GM18505 (cell line): ENCODE data around the gene GMEB1.
"Not testable (repeated sequence)": the region's sequence is repeated elsewhere in the genome, so short reads cannot be mapped to it uniquely, and the experiment has no call there.

ENCODE experiments used
- ATAC-seq: cut with Tn5 transposase; IDR thresholded peaks from one replicate; pipeline ENCODE4 v1.9.1; 2021; ENCODE audit not compliant: unreplicated experiment
- POLR2A ChIP-seq: IDR thresholded peaks from 4 replicates; pipeline ENCODE4 v1.6.1; 2011; ENCODE audit warnings: borderline replicate concordance; ENCODE audit not compliant: insufficient read depth, insufficient read length; ENCODE audit errors: extremely low read depth

Gene GMEB1, protein sequence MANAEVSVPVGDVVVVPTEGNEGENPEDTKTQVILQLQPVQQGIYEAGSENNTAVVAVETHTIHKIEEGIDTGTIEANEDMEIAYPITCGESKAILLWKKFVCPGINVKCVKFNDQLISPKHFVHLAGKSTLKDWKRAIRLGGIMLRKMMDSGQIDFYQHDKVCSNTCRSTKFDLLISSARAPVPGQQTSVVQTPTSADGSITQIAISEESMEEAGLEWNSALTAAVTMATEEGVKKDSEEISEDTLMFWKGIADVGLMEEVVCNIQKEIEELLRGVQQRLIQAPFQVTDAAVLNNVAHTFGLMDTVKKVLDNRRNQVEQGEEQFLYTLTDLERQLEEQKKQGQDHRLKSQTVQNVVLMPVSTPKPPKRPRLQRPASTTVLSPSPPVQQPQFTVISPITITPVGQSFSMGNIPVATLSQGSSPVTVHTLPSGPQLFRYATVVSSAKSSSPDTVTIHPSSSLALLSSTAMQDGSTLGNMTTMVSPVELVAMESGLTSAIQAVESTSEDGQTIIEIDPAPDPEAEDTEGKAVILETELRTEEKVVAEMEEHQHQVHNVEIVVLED

GRCh38 chr1:28668191-28668955, at the start of gene GMEB1:
TSS of gene GMEB1 (plus strand) at chr1:28668784. CDS start at chr1:28683613, 14,829 bp downstream.
- ATAC-seq = peak; percentile 80
- TF ChIP-seq POLR2A = no peak

- no peak for TF ChIP-seq POLR2A
- no peak for ATAC-seq
Observed at GRCh38 chr1:28631713-28632112, 36.9 kb upstream of the GMEB1 start.

DNA sequence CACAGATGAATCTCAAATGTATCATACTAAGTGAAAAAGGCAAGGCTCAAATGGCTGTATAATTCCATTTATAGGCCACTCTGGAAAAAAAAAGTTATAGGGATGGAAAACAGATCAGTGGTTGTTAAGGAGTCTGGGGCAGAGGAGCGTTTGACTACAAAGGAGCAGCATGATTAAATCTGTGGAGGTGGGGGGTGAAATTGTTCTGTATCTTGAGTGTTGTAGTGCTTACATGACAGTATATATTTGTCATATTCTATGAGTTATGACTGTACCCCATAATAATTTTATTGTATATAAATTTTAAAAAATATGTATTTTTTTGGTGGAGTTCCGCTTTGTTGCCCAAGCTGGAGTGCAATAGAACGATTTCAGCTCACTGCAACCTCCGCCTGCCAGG, 36.0 kb upstream of the GMEB1 start:
- TF ChIP-seq POLR2A = no peak
- no peak for ATAC-seq

DNA sequence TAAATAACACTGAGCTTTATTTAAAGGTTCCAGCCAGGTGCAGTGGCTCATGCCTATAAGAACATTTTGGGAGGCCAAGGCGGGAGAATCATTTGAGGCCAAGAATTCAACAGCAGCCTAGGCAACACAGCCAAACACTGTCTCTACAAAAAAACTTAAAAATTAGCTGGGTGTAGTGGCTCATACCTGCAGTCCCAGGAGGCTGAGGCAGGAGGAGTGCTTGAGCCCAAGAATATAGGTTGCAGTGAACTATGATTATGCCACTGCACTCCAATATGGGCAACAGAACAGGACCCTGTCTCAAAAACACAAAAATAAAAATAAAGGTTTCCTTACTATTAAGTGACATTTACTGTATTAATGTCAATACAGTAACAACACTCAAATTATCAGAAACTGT, 27.8 kb upstream of the GMEB1 start:
- no peak for TF ChIP-seq POLR2A
- ATAC-seq = no peak

DNA sequence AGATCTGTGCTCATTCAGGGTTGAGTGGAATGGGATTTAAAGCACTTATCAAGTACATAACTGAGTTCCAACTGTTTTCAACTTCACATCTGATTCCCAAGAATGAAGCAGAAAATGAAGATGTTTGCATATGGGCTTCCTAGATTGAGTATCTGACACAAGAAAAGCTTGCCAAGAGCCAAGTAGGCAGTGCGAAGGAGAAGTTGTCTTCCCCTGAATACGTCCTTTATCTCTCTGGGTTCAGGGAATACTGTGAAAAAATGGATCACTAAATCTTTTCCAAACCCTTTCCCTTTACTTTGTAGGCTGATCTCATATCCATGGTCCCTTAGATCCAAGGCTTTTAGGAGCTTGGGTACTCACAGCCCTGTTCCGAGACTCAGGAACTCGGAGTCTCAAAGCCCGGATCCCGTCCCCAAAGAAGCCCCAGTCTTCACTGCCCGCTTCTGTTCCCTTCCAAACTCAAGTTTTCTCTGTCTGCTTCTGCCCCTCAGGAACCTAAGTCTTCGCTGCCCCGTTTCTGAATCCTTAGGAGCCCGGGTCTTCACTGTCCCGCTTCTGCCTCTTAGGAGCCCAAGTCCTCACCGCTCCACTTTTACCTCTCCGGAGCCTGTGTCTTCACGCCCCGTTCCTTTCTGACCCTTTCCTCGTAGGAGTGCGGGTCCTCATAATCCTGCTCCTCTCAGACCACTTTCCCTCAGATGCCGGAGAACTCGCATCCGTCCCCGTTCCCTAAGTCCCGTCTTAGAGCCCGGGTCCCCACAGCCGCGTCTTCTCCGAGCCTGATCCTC, 26.3 kb upstream of the GMEB1 start:
- no peak for TF ChIP-seq POLR2A

DNA sequence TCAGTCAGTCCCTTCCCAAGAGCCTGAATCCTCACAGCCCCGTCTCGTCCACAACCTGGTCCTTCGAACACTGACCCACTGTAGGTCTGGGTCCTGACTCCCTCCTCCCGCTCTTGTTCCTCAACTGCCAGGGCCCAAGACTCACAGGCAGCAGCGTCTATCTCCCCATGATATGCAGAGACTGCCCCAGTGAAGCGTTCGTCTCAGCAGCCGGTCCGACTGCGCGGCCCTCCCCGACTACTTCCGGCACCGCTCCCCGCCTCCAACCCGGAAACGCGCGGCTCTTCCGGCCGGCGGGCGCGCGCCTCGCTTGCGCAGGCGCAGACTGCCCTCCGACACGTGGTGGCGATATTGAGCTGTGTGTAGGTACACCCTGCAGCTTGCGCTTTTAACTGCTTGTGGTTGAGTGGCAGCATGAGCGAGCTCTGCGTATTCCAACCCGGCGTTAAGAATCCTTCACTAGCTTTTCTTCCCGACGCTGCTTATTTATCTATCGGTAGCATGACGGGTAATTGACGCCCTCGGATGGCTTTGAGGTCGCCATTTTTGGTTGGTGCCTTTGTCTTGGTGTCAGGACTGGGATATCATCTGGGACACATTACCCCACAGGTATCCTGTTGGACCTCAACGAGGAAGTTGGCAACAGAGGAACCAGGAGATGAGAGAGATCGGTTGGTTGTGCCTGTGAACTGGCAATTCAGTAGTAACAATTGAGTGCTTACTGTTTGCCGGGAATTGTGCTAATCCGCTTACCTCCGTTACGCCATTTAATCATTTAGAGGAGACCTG, 25.5 kb upstream of the GMEB1 start, which contains the start of gene TAF12:
Gene TAF12, minus strand, starts transcription at position 221 of the 789 bp plus-strand sequence. CDS start 20,986 bp downstream, outside the sequence.
- ATAC-seq = peak; percentile 77
- TF ChIP-seq POLR2A = peak; percentile 100

More for the DNA sequence above, 26.3 kb upstream of the GMEB1 start:
- ATAC-seq = peak; percentile 2

DNA sequence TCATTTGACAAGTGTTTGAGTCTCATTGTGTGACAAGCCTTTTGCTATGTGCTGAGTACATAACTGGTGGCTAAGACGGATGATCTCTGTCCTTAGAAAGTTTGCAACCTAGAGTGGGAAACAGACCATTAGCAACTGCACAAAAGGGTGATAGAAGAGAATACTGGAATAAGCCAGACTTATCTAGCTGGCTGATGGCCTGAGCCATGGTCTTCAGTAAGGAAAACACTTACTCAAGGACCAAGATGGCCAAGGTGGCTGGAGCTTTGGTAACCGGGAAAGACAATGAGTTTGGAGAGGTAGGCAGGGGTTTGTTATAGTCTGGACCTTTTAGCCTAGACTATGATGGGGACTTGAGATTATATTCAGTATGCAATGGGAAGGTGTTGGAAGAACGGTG, 24.1 kb upstream of the GMEB1 start:
- no peak for TF ChIP-seq POLR2A
- ATAC-seq = no peak

- not testable (repeated sequence) for ATAC-seq
Observed at GRCh38 chr1:28645406-28645805, 23.2 kb upstream of the GMEB1 start.

DNA sequence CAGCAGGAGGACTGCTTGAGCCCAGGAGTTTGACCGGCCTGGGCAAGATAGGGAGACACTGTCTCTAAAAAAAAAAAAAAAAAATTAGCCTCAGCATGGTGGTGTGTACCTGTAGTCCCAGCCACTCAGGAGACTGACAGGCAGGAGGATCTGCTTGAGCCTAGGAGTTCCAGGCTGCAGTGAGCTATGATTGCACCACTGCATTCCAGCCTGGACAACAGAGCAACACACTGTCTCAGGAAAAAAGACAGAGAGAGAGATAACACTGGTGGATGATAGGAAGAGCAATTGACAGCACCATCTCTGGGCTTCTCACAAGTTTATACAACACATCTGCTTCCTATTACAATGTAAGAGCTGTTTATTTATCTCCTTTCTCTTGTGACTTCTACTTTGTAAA, 22.5 kb upstream of the GMEB1 start:
- no peak for TF ChIP-seq POLR2A
- no peak for ATAC-seq

DNA sequence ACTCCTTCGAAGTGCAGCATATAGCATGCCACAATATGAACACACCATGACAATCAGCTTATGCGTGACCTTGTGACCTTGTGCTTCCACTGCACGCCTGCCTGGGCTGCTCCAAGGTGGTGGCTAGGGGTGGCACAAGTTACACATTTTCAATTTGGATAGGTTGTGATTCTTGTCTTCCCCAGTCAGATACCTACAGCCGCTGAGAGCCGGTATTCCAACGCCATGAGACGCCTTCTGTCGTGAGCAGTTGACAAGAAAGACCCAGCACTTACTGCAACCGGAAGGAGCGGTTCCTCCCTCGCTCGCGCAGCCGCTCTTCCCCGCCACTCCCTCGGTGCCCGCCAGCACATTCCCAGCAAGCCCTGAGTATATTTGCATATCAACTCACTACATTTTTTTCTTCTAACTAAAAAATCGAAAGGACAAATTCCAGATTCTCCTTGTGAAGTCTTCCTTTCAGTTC, 20.5 kb upstream of the GMEB1 start:
- no peak for TF ChIP-seq POLR2A
- peak; percentile 69 for ATAC-seq

DNA sequence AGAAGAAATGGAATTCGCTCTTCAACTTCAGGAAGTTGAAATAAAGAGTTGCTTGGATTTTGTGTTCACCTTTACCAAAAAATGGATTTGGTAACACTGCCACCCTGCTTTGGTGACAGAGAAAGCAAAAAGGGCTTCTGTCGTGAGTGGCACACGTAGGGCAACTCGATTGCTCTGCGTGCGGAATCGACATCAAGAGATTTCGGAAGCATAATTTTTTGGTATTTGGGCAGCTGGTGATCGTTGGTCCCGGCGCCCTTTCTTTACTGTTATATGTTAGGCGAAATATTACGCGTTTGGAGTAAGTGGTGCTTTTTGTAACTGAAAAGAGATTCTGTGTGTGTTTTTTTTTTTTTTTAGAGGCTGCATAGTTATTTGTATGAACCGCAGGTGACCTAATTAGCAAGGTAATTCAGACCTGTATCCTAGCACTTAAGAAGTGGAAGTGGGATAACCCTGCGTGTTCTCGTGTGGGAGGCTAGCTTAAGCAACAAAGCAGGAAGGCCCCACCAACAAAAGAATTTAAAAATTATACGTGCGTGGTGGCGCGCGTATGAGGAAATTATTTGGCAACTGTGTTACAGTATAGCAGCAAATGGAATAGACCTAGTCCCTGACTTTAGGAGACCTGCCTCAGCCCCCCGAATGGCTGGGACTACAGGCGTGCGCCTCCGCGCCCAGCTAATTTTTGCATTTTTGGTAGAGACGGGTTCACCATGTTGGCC, 19.9 kb upstream of the GMEB1 start, which contains the start of gene RNU11:
Gene RNU11, plus strand, starts transcription at position 127 of the 725 bp plus-strand sequence.
- peak; percentile 60 for ATAC-seq
- TF ChIP-seq POLR2A = peak; percentile 100

DNA sequence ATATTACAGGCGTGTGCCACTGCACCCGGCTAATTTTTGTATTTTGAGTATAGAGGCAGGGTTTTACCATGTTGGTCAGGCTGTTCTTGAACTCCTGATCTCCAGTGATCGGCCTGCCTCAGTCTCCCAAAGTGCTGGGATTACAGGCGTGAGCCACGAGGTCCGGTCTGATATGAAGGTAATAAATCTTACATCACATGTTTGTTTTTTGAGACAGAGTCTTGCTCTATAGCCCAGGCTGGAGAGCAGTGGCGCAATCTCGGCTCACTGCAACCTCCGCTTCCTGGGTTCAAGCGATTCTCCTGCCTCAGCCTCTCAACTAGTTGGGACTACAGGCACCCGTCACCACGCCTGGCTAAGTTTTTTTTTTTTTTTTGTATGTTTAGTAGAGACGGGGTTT, 15.5 kb upstream of the GMEB1 start:
- not testable (repeated sequence) for ATAC-seq

GRCh38 chr1:28653870-28654269, 14.7 kb upstream of the GMEB1 start:
- not testable (repeated sequence) for ATAC-seq

GRCh38 chr1:28655448-28656311, 12.9 kb upstream of the GMEB1 start:
- not testable (repeated sequence) for ATAC-seq
